Renal pelvis (tissue), 4 donors: ENCODE measurements around the gene PANX1. TPM values are rescaled to one million over a fixed set of nuclear protein-coding genes. Genes with fewer than 3 reads are reported as not detected.
"Not testable (repeated sequence)": the region's sequence is repeated elsewhere in the genome, so short reads cannot be mapped to it uniquely, and the experiment has no call there.

Source experiments
- DNase-seq: peaks from one replicate; pipeline ENCODE4 v3.0.0-alpha.2; 2013
- polyA plus RNA-seq, 3 donors: library from polyadenylated mRNA; unstranded; fragments of 120-200 nt; gene quantifications; one replicate each; pipeline ENCODE4 v1.2.1, GENCODE V29; 2013; ENCODE audit not compliant: insufficient read length in 3 of 3

The PANX1 gene
- polyA plus RNA-seq, 3 donors = 22.5 to 26.3 (median 23.0) TPM

DNA sequence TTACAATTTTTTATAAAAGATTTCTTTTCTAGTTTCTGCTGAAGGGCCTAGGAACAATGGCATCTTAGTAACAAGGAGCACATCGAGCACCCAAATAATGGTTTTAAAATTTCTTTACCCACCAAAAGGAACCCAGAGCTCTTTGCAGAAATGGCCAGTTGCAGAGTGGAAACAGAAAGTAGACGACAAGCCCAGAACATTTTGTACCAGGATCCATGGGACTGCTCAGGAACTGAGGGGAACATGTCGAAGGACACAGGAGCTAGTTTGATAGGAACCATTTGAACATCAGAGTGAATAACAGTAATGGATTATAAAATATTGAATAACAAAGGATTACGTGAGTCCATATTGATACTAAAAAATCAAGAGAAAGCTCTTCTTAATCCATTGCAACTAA is 17.3 kb downstream of the PANX1 start:
- DNase-seq = no peak

DNA sequence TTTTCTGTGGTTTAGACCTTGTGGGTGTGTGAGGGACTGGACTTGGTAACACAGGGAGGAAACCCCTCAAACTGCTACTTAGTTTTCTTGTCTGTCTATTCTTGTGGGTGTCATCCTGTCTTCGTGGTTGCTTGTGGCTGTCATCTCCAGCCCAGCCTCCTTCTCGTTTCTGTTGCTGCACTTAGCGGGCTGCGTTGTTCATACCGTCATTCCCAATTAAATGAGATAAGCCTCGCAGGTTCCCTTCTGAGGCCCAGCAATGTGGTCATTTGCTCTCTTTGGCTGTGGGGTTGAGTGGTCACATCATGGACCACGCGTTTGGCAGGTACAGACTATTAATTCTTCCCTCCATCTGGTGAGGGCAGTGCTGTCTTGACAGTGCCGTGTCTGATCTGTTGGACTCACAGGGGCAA is 18.8 kb downstream of the PANX1 start:
- no peak for DNase-seq

DNA sequence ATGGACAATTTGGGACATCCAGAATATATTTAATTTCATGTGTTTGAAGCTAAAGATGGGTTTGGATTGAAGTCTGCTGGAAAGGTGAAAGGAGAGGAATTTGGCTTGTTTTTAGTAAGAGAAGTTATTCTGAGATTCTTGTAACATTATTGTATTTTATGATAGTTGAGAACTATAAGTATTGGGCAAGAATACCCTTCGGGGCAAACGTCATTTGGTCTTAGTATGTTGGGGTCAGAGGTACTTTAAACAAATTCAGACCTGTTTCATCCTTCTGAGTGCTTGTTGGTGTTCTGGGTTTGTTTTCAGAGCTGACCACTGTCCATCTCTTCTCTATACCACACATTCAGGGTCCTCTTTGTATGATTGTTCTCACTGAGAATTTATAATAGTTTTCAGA is 19.5 kb downstream of the PANX1 start:
- no peak for DNase-seq

DNA sequence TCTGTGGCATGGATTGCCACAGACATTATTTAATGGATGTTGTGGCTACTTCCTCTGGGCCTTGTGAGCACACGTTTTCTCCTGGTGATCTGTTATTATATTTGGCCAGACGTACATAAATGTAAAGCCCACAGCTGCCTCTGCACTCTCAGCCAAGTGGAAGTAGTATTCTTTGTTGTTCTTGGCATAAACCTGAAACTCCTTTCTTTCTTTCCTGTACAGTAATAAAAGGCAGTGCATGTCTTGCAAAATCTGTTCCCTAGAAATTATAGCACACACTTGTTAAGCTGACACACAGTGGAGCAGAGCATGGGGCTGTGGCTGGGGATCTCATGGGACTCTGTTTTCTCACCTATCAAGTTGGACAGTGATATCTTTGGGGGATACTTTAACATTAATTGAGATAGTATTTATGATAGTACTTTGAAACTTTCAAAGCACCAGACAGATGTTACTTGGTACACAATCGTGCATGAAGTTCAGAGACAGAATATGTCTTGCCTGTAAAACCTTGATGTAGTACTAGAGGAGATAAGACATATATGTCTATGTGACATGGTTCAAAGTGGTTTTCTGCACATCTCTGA is 20.9 kb downstream of the PANX1 start:
- peak; percentile 31 for DNase-seq

DNA sequence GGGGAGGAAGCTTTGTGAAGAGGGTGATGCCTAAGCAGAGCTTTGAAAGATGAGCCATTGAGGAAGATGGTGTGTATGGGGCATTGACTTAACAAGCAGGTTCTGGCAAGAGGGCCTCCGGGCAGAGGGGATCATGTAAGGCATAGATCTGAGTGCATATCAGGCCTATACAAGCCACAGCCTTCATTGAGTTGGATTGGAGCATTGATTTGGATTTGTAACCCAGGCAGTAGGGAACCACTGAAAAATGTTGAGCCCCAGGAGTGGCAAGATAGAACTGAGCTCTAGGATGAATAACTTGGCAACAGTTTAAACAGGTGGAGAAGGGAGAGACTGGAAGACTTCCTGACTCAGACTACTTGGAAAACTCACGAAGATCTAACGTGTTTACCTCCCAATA is 21.4 kb downstream of the PANX1 start:
- no peak for DNase-seq

DNA sequence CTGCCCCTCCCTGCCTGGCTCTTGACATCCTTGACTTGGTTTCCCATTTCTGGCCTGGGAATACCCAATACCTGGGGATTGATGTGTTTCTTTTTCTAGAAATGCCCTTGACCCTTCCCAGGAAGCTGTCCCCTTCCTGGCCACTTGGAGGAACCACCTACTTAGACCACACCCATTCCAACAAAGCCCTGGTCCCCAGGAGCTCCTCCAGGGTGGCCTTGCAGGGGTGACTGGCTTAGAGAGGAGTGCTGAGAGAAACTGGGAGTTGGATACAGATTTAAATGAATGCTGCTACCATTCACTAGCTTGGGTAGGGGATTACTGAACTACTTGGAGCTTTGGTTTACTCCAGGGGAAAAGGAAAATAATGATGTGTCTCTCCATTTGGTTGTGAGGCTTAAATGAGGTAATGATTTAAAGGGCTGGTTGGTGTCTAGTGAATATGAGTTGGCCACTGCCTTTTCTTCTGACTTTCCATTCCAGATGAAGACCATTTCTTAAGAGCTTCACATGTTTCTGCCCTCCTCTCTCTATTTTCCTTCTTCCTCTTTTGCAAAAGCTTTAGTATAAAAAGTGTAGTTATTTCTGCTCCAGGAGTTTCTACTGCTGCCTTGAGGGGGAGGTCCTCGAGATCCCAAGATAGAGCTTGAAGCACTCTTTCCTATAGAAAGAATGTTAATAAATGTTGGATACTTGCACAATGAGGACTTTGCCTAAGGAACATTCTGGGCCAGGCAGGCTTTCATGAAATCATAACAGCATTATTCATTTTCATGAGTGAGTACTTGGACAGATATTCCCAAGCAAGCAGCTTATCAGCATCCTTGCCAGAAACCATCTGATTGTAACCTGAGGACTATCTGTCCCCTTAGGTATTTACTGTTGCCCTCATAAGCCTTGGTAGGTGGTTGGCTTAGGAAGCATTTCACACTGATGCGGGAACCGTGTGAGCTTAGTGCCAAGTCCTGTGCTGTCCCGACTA is 22.4 kb downstream of the PANX1 start:
- DNase-seq = no peak

DNA sequence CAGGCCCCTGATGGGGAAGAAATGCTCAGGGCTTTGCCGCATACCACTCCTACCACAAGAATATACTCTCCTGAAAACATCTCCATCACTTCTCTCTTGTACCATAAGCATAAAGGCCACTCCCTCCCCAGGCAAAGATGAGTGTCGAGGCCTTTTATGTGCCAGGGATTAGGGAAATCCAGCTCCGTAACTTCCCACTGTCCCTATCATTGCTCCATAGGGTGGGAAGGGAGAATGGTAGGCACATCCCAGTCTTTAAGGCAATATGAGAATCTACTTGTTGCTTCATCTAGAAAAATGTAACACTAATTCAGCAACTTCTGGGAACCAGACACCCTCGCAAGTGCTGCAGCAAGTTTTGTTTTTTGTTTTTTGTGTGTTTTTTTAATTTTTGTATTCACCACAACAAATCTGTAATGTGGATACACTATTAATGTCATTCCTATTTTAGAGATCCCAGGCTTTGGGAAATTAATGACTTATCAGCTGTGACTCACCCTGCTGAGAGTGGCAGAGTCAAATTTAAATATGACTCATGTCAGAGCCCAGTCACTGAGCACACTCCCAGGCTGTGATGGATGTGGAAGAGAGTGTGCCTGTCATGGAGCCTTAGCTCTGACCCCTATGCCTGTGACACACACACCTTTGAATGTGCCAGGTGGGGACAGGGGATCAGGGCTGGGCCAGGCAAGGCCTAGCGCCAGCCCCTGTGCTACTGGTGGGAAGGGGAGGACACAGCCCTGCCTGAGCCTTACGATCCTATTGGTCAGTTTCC is 23.4 kb downstream of the PANX1 start:
- DNase-seq = no peak

DNA sequence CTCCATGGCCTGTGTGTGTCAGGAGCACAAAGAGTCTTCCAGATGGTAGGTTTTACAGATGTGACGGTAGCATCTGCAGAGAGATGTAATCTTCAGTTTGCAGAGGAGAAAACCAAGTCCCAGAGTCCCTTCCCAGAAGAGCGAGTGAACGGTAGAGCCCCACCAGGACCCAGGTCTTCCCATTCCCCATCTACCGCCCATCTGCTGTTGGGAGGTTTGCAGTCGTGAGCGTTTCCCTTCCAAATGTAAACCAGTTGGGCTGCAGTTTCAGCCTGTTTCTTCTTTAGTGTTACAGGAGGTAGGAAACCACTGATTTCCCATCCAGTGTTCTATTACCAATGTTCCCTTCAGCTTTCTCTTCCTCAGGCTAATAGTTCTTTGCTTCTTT is 24.0 kb downstream of the PANX1 start:
- DNase-seq = no peak

DNA sequence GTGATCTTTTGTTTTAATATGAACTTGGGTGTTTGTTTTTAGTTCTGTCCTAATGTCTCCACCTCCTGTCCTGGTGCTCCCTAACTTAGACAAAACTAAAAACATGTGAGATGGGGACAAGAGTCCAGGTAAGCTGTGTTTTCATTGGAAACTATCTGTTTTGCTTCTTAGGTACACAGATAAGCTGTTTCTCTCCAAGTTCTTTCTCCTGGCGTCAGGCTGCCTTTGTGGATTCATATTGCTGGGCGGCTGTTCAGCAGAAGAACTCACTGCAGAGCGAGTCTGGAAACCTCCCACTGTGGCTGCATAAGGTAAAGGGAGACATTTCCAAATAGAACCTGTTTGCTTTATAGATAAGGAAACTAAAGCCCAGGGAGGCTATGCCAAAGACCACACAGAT is 24.7 kb downstream of the PANX1 start:
- DNase-seq = no peak

DNA sequence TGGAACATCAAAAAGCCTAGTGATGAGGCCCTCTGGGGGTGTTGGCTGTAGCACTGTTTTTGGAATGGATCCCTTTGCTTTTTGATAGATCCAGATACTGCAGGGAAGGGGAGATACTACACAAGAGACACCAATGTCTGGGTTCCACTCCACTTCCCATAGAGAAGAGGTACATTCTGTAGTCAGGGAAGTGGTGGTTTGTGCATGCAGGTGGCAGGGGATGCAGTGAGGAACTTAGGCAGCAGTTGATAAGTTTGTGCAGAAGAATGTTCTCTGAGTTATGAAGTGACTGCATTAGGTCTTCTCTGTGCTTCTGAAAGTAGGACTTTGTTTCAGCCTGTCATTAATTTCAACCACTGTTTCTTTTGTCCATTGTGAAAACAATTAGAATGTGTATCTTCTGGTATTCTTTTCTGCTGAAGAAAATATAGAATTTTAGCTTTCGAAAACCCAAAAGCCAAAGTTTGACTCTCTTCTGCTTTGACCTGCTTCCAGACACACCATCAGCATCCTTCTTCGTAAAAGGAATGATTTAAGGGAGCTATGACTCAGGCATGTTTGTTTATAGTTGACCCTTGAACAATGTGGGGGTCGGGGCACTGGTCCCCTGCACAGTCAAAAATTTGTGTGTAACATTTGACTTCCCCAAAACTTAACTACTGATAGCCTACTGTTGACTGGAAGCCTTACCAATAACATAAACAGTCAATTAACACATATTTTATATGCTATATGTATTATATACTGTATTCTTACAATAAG is 25.6 kb downstream of the PANX1 start:
- no peak for DNase-seq

DNA sequence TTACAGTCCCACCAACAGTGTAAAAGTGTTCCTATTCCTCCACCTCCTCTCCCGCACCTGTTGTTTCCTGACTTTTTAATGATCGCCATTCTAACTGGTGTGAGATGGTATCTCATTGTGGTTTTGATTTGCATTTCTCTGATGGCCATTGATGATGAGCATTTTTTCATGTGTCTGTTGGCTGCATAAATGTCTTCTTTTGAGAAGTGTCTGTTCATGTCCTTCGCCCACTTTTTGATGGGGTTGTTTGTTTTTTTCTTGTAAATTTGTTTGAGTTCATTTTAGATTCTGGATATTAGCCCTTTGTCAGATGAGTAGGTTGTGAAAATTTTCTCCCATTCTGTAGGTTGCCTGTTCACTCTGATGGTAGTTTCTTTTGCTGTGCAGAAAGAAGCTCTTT is 28.7 kb downstream of the PANX1 start:
- not testable (repeated sequence) for DNase-seq

DNA sequence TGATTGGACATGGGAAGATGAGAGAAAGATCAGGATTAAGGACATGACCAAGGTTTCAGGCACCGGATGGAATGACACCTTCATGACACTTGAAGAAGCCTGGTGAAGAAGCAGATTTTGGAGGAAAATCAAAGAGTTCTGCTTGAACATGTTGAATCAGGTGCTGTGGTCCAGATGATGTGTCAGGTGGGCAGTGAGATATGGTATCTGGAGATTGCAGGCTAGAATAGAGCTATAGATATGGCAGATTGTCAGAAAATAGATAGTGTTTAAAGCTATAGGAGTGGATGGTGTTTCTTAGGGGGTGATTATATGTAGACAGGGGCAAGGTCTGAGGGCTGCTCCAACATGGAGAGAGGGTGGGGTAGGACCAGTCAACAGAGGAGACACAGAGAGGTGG is 40.2 kb downstream of the PANX1 start:
- no peak for DNase-seq

DNA sequence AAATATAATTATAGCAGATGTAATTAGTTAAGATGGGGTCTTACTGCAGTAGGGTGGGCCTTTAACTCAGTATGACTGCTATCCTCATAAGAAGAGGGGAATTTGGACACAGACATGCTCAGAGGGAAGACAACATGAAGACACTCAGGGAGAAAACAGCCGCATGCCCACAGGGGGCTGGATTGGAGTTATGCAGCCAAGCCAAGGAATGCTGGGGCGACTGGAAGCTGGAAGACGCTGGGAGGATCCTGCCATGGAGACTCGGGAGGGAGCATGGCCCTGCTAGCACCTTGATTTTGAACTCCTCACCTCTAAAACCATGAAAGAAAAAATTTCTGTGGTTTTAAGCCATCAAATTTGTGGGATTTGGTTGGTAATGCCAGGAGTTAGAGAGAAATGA is 40.9 kb downstream of the PANX1 start:
- DNase-seq = no peak

DNA sequence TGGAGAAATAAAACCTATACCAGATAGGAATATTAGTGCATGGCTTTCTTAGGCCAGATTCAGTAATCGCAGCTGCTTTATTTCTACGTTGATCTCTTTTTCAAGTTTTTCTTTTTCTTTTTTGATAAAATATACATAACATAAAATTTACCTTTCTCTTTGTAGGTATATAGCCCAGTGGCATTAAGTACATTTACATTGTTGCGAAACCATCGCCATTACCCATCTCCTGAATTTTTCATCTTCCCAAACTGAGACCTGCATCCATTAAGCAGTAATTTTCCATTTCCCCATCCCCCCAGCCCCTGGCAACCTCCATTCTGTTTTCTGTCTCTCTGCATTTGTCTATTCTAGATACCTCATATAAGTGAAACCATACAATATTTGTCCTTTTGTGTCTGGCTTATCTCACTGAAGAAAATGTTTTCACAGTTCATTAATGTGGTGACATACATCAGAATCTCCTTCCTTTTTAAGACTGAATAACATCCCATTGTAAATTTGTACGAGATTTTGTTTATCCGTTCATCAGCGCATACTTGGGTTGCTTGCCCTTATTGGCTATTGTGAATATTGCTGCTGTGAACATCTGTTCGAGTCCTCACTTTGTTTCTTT is 41.4 kb downstream of the PANX1 start:
- no peak for DNase-seq

DNA sequence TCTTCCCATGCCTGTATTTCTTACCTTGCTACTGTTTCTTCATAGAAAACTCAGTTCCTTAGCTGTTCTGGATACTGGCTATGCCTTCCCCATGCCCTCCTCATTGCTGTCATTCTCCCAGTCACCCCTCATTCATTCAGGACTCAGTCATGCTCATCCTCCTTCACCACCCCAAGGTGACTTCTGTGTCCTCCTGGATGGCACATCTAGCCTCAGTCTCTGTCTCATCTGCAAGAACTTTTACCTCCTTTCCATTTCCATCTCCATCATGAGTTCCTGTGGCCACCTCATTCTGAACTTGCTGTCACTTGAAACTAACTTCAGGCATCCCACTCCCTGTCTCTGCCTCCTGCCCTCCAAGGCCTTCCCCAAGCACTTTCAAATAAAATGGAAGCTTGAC is 42.3 kb downstream of the PANX1 start:
- DNase-seq = no peak

DNA sequence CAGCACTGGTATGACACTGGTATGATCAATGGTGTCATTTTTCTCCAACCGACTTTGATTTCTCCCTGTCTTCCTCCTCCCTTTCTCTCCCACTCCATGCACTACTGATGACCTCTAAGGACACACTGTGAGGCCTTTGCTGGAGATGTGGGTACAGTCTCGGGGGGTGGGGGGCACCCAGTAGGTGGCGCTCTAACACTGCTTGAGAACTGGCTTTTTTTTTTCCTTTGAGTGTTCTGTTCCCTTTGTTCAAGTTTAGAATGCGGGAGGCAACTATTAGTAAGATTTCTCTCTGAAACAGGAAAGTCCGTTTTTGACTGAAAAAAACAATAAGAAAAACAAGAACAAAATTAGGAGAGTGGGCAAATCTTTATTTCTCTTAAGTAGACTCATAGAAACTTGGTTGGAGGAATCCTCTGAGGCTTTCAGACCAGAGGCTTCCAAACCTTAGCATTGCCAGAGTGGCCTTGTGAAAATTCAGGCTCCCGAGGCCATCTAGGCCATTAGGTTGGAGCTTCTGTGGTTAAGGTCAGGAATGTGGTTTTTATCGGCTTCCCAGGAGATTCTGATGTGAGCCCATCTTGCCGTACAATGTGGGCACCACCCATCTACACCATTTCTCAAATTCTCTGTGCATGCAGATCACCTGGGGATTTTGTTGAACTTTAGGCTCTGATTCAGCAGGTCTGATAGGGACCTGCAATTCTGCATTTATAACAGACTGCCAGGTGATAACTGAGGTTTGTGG is 43.2 kb downstream of the PANX1 start:
- DNase-seq = no peak

DNA sequence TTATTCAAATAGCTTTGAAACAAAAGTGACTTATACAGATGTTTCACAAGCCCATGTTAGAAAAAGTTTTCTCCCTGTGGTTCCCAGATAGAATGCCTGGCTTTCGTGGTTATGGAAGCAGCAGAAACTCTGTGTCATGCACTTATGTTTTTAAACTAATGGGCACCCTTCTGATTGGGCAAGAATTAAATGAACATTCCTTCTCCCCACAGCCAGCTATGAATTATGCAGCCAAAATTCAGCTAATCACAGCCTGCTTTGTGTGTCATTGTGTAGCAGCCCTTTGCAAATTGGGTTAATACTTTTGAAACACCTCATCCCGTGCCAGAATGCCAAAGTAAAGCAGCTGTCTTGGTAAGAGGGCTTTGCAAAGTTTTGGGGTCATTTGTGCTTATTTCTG is 46.9 kb downstream of the PANX1 start:
- DNase-seq = no peak

DNA sequence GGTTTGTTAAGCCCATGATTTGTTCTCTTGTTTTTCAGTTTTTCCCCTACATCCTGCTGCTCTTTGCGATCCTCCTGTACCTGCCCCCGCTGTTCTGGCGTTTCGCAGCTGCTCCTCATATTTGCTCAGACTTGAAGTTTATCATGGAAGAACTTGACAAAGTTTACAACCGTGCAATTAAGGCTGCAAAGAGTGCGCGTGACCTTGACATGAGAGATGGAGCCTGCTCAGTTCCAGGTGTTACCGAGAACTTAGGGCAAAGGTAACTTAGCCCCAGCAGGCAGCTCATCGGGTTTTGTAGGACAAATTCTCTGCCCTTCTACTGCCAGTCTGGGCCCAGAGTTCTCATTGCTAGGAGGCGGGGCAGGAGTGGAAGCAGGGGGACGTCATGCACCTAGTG is 49.7 kb downstream of the PANX1 start:
- DNase-seq = no peak

DNA sequence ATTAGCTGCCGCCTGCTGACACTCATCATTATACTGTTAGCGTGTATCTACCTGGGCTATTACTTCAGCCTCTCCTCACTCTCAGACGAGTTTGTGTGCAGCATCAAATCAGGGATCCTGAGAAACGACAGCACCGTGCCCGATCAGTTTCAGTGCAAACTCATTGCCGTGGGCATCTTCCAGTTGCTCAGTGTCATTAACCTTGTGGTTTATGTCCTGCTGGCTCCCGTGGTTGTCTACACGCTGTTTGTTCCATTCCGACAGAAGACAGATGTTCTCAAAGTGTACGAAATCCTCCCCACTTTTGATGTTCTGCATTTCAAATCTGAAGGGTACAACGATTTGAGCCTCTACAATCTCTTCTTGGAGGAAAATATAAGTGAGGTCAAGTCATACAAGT is 51.1 kb downstream of the PANX1 start:
- DNase-seq = no peak

DNA sequence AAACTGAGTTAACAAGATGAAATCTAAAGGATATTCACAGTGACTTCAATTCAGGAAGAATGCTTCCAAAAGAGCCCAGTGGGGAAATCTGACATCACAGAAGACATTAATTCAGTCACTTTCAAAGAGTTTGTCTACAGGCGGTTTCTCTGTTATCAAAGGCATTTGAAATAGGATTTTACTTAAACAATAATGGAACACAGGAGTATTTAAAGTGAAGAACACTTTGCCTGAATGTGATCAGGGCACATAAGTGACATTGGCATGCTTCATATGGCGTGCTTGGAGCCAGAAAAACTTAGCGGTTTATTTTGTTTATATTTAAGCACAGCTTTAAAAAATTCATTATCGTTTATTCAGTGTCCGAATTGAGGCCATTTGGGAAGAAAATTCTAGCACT is 52.9 kb downstream of the PANX1 start:
- no peak for DNase-seq

DNA sequence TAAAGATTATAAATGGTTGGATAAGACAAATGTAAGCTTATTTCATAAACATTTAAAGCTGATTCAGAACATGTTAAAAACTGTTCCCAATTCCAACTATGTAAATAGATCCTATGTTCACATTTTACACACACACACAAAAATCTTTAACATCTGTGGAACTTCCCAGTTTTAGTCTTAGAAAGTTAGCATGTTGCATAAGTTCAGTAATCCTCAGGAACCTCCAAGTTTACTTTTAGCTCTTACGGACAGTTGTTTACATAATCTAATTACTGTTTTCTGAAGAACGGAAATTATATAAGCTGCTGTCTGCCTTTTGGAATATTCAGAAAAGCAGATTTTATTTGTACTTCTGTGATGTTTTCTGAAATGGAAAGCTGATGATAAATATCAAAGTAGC is 53.3 kb downstream of the PANX1 start:
- no peak for DNase-seq
